Hepatocyte (in vitro differentiated cells): ENCODE data around the gene DEFB108B. TPM values are rescaled to one million over a fixed set of nuclear protein-coding genes. Genes with fewer than 3 reads are reported as not detected.
"Not testable (repeated sequence)": the region's sequence is repeated elsewhere in the genome, so short reads cannot be mapped to it uniquely, and the experiment has no call there.

Source experiments
- DNase-seq: peaks from one replicate; pipeline ENCODE4 v3.0.0-alpha.2; 2016; ENCODE audit warnings: low spot score
- H2AFZ ChIP-seq: fragments of 200-600 bp; sonication (generic); 2 replicates; pipeline ENCODE4 v1.6.0; 2016; ENCODE audit warnings: antibody characterized with exemption, mild to moderate bottlenecking
- H3K27ac ChIP-seq: fragments of 200-600 bp; sonication (generic); 2 replicates; pipeline ENCODE4 v1.5.1; 2016; ENCODE audit warnings: mild to moderate bottlenecking
- H3K27me3 ChIP-seq: fragments of 200-600 bp; sonication (generic); 2 replicates; pipeline ENCODE4 v1.6.1; 2016
- H3K36me3 ChIP-seq: fragments of 200-600 bp; sonication (generic); replicated peaks from 2 replicates; pipeline ENCODE4 v1.5.1; 2016; ENCODE audit warnings: low read depth; ENCODE audit not compliant: insufficient read depth
- H3K4me1 ChIP-seq: fragments of 200-600 bp; sonication (generic); 2 replicates; pipeline ENCODE4 v1.5.1; 2016; ENCODE audit warnings: mild to moderate bottlenecking, moderate library complexity; ENCODE audit not compliant: insufficient read depth
- H3K4me2 ChIP-seq: fragments of 200-600 bp; sonication (generic); 2 replicates; pipeline ENCODE4 v1.6.0; 2016
- H3K4me3 ChIP-seq: fragments of 200-600 bp; sonication (generic); 2 replicates; pipeline ENCODE4 v1.5.1; 2016; ENCODE audit warnings: mild to moderate bottlenecking
- H3K79me2 ChIP-seq: fragments of 200-600 bp; sonication (generic); 2 replicates; pipeline ENCODE4 v1.6.0; 2017; ENCODE audit warnings: mild to moderate bottlenecking
- H3K9me2 ChIP-seq: fragments of 200-600 bp; sonication (generic); replicated peaks from 2 replicates; pipeline ENCODE4 v1.6.0; 2017; ENCODE audit warnings: mild to moderate bottlenecking; ENCODE audit not compliant: insufficient read depth
- H3K9me3 ChIP-seq: fragments of 200-600 bp; sonication (generic); 2 replicates; pipeline ENCODE4 v1.5.1; 2016; ENCODE audit warnings: low read depth, mild to moderate bottlenecking
- H4K20me1 ChIP-seq: fragments of 200-600 bp; sonication (generic); 2 replicates; pipeline ENCODE4 v1.6.0; 2016; ENCODE audit warnings: mild to moderate bottlenecking; ENCODE audit not compliant: insufficient read depth, poor library complexity, severe bottlenecking
- WGBS: methylation state at CpG from one replicate; pipeline ENCODE4 v1.1.6; 2016; ENCODE audit warnings: low lambda C conversion rate; ENCODE audit errors: missing lambda C conversion rate; 5-methylcytosine and 5-hydroxymethylcytosine counted together
- polyA plus RNA-seq: library from polyadenylated mRNA; unstranded; fragments of >200 nt; fragmentation: Nextera tagmentation; extraction: Ambion mirVana; gene quantifications from 2 replicates; pipeline ENCODE4 v1.2.1, GENCODE V29; 2016
- total RNA-seq: library from RNA; depleted of rRNA; stranded (reverse); fragments of >200 nt; gene quantifications from 2 replicates; pipeline ENCODE4 v1.2.3, GENCODE V29; 2014
- TF ChIP-seq, protein P1 (sequence below): fragments of 200-600 bp; sonication (generic); IDR thresholded peaks from 2 replicates; pipeline ENCODE4 v1.5.1; 2016; ENCODE audit warnings: antibody characterized with exemption, mild to moderate bottlenecking; ENCODE audit not compliant: poor library complexity

The DEFB108B gene
- total and polyA plus RNA-seq, 2 experiments from 2014 or later, result not detected

DNA sequence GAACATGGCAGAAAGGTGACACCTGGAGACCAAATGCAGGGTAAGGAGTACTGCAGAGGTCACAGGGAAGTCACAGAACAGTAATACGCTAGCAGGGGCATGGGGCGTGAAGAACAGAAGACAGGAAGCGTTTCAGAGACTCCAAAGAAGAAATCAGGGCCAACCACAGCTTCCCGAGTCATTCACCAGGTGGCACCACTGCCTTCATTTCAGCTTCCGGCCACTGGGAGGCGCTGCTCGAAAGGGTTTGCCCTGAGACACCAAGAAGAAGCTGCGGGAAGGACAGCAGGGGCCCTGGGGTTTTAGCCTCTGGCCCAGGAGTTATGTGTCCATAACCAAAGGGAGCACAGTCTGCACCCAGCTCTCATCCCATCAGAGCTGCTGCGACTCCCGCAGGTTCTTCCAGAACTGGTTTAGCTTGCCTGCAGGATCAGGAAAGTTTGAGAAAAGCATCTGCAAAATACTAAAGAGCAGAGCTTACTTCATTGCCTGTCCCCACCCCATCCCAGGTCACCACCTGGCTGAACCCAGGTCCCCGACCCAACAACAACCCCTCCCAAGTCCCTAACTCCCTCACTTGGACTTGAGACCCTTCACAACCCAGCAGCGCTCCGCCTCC, 32.6 kb upstream of the DEFB108B start:
- WGBS, result 56% methylated on average over 13 of the region's 13 CpGs
- not testable (repeated sequence) for H3K27me3 ChIP-seq
- DNase-seq, result peak; percentile 58

GRCh38 chr11:71801026-71801425, 32.0 kb upstream of the DEFB108B start:
- H3K9me2 ChIP-seq, H3K27ac ChIP-seq, H3K9me3 ChIP-seq, H3K27me3 ChIP-seq, H2AFZ ChIP-seq, H3K4me2 ChIP-seq, DNase-seq, H3K36me3 ChIP-seq, H3K4me1 ChIP-seq, H3K79me2 ChIP-seq, H4K20me1 ChIP-seq, H3K4me3 ChIP-seq: not testable (repeated sequence)
- WGBS, result 79% methylated on average over 2 of the region's 2 CpGs

More for the DNA sequence above, 32.6 kb upstream of the DEFB108B start:
- H3K4me2 ChIP-seq, H3K36me3 ChIP-seq, H2AFZ ChIP-seq, H3K4me3 ChIP-seq, H4K20me1 ChIP-seq, H3K9me3 ChIP-seq, H3K9me2 ChIP-seq, H3K79me2 ChIP-seq, H3K27ac ChIP-seq, H3K4me1 ChIP-seq: not testable (repeated sequence)
- TF ChIP-seq, protein P1, sequence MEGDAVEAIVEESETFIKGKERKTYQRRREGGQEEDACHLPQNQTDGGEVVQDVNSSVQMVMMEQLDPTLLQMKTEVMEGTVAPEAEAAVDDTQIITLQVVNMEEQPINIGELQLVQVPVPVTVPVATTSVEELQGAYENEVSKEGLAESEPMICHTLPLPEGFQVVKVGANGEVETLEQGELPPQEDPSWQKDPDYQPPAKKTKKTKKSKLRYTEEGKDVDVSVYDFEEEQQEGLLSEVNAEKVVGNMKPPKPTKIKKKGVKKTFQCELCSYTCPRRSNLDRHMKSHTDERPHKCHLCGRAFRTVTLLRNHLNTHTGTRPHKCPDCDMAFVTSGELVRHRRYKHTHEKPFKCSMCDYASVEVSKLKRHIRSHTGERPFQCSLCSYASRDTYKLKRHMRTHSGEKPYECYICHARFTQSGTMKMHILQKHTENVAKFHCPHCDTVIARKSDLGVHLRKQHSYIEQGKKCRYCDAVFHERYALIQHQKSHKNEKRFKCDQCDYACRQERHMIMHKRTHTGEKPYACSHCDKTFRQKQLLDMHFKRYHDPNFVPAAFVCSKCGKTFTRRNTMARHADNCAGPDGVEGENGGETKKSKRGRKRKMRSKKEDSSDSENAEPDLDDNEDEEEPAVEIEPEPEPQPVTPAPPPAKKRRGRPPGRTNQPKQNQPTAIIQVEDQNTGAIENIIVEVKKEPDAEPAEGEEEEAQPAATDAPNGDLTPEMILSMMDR, result peak; percentile 36

DNA sequence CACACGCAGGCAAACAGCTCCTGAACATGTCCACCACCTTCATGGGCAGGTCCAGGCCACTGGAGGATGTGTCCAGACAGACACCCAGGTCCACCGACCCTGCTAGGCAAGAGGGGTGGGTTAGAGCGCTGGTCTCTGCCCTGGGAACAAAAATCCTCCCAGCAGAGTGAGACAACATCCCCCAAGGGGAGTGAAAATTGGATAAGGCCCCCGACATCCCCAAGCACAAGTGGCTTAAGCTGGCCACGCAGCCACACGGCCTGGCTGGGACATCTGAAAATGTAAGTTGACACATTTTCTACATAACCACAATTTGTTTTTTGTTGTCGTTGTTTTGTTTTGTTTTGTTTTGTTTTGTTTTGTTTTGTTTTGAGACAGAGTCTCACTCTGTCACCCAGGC, 30.1 kb upstream of the DEFB108B start:
- not testable (repeated sequence) for H2AFZ ChIP-seq, H3K9me2 ChIP-seq
- 77% methylated on average over 7 of the region's 7 CpGs for WGBS

DNA sequence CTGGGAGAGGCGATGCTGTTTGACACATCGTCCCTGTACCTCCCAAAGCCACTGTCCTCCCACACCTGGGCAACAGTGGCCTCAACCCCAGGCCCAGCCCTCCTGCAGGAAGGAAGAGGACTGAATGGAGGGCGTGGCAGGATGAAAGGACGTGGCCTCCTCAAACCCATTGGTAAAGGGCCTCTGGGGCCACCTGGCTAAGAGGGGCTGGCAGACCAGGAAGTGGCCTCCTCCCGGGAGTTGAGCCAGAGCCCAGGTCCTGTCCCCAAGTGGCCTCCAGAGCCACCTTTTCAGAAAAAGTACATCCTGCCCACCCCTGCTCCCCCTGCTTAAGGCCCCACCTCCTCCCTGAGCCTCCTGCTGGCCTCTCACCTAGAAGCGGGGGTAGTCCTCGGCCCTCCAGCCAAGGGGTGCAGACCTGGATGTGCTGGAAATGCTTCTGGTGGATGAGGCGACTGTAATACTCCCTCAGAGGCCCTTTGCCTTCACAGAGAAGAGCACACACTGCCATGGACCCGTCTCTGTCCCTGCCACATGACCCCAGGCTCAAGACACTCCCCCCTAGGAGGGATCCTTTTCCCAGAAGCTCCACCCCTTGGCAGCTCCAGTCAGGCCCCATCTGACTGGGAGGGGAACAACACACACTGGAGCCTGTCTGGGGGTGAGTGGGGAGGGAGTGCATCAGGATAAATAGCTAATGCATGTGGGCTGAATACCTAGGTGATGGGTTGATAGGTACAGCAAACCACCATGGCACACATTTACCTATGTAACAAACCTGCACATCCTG, 28.6 kb upstream of the DEFB108B start:
- not testable (repeated sequence) for H2AFZ ChIP-seq, H3K27me3 ChIP-seq, H3K9me2 ChIP-seq, H3K27ac ChIP-seq, H4K20me1 ChIP-seq, DNase-seq, H3K4me2 ChIP-seq, H3K4me3 ChIP-seq, H3K36me3 ChIP-seq, H3K4me1 ChIP-seq, H3K79me2 ChIP-seq, H3K9me3 ChIP-seq
- WGBS, result 85% methylated on average over 8 of the region's 9 CpGs

More for the DNA sequence above, 30.1 kb upstream of the DEFB108B start:
- H3K27ac ChIP-seq, H3K9me3 ChIP-seq, H3K4me2 ChIP-seq, H3K79me2 ChIP-seq, H3K36me3 ChIP-seq, H3K4me1 ChIP-seq, H3K4me3 ChIP-seq, H3K27me3 ChIP-seq, H4K20me1 ChIP-seq, DNase-seq: not testable (repeated sequence)

GRCh38 chr11:71812529-71812928, 20.5 kb upstream of the DEFB108B start:
- H2AFZ ChIP-seq, H3K79me2 ChIP-seq, H3K4me3 ChIP-seq, H3K36me3 ChIP-seq, H3K27me3 ChIP-seq, DNase-seq, H3K4me1 ChIP-seq, H3K27ac ChIP-seq, H3K9me3 ChIP-seq, H3K9me2 ChIP-seq, H3K4me2 ChIP-seq, H4K20me1 ChIP-seq: not testable (repeated sequence)
- WGBS, result 84% methylated on average over 3 of the region's 3 CpGs
